Ishikawa (cell line): Measurements from ENCODE around the gene FRK.

Source experiments
- CEBPB ChIP-seq: IDR thresholded peaks from 2 replicates; pipeline ENCODE4 v1.6.1; 2012
- CREB1 ChIP-seq: IDR thresholded peaks from 2 replicates; pipeline ENCODE4 v1.6.1; 2012; ENCODE audit warnings: low read depth
- EGR1 ChIP-seq: IDR thresholded peaks from 2 replicates; pipeline ENCODE4 v1.6.1; 2012
- EP300 ChIP-seq: IDR thresholded peaks from 2 replicates; pipeline ENCODE4 v1.6.1; 2012; ENCODE audit warnings: borderline replicate concordance
- FOXM1 ChIP-seq: IDR thresholded peaks from 2 replicates; pipeline ENCODE4 v1.6.1; 2012; ENCODE audit warnings: low read depth, borderline replicate concordance
- MAX ChIP-seq: IDR thresholded peaks from 2 replicates; pipeline ENCODE4 v1.6.1; 2012
- NFIC ChIP-seq: IDR thresholded peaks from 2 replicates; pipeline ENCODE4 v1.6.1; 2012
- RAD21 ChIP-seq: IDR thresholded peaks from 2 replicates; pipeline ENCODE4 v1.6.1; 2012; ENCODE audit warnings: low read depth
- TAF1 ChIP-seq: IDR thresholded peaks from 2 replicates; pipeline ENCODE4 v1.6.1; 2012; ENCODE audit warnings: low read depth, mild to moderate bottlenecking
- TCF12 ChIP-seq: IDR thresholded peaks from 2 replicates; pipeline ENCODE4 v1.6.1; 2012; ENCODE audit warnings: low read depth
- TEAD4 ChIP-seq: IDR thresholded peaks from 2 replicates; pipeline ENCODE4 v1.6.1; 2012
- YY1 ChIP-seq: IDR thresholded peaks from 2 replicates; pipeline ENCODE4 v1.6.1; 2012; ENCODE audit warnings: low read depth
- TF ChIP-seq, protein P1 (sequence below): IDR thresholded peaks from 2 replicates; pipeline ENCODE4 v1.6.1; 2012; ENCODE audit warnings: low read depth, mild to moderate bottlenecking

DNA sequence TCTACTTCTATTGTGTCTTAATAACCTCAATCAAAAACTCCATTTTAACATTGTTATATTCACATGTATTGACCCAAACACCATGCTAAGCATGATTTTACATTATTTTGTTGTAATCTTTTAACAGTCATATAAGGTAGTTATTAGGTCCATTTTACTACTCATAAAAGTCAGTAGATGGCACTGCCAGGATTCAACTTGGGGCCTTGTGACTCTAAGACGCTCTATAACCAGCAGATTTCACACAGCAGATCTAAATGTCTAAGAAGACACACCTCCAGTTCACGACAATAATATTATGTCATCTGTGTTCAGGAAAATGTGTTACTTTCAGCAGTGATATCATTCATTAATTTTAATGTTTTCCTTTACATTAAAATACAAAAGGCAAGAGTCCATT, 88.0 kb downstream of the FRK start:
- TF ChIP-seq EP300 (no peak), TAF1 (no peak), TCF12 (no peak), RAD21 (no peak), YY1 (no peak), CEBPB (no peak), NFIC (no peak), FOXM1 (no peak), TEAD4 (no peak), MAX (no peak), CREB1 (no peak), EGR1 (no peak)
- TF ChIP-seq, protein P1, sequence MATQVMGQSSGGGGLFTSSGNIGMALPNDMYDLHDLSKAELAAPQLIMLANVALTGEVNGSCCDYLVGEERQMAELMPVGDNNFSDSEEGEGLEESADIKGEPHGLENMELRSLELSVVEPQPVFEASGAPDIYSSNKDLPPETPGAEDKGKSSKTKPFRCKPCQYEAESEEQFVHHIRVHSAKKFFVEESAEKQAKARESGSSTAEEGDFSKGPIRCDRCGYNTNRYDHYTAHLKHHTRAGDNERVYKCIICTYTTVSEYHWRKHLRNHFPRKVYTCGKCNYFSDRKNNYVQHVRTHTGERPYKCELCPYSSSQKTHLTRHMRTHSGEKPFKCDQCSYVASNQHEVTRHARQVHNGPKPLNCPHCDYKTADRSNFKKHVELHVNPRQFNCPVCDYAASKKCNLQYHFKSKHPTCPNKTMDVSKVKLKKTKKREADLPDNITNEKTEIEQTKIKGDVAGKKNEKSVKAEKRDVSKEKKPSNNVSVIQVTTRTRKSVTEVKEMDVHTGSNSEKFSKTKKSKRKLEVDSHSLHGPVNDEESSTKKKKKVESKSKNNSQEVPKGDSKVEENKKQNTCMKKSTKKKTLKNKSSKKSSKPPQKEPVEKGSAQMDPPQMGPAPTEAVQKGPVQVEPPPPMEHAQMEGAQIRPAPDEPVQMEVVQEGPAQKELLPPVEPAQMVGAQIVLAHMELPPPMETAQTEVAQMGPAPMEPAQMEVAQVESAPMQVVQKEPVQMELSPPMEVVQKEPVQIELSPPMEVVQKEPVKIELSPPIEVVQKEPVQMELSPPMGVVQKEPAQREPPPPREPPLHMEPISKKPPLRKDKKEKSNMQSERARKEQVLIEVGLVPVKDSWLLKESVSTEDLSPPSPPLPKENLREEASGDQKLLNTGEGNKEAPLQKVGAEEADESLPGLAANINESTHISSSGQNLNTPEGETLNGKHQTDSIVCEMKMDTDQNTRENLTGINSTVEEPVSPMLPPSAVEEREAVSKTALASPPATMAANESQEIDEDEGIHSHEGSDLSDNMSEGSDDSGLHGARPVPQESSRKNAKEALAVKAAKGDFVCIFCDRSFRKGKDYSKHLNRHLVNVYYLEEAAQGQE: no peak
